HepG2 (cell line): ENCODE measurements around the gene ZNF507. TPM values are rescaled to one million over a fixed set of nuclear protein-coding genes. Genes with fewer than 3 reads are reported as not detected.

Experiments used
- CHCHD3 ChIP-seq: sonication (generic); formaldehyde crosslinking; IDR thresholded peaks from 2 replicates; pipeline ENCODE4 v1.8.0; 2022; ENCODE audit warnings: mild to moderate bottlenecking, missing genetic modification reagents, moderate library complexity
- GATAD2A ChIP-seq: IDR thresholded peaks from 2 replicates; pipeline ENCODE4 v1.6.1; 2016
- MAFK ChIP-seq, 2 experiments: IDR thresholded peaks in 1 of 2; conservative IDR thresholded peaks in 1 of 2; 2 replicates each; pipeline ENCODE4 v1.6.1; 2011; ENCODE audit warnings: improper control_type of control experiment in 2 of 2, low read length in 2 of 2
- MIXL1 ChIP-seq: IDR thresholded peaks from 2 replicates; pipeline ENCODE4 v1.6.1; 2016
- PBX2 ChIP-seq: IDR thresholded peaks from 2 replicates; pipeline ENCODE4 v1.6.1; 2016; ENCODE audit warnings: control low read depth
- PCBP1 ChIP-seq: fragments of 200-400 bp; formaldehyde crosslinking; IDR thresholded peaks from 2 replicates; pipeline ENCODE4 v1.6.1; 2017; ENCODE audit warnings: mild to moderate bottlenecking, low read depth, low read length, borderline replicate concordance
- POLR2A ChIP-seq, 2 experiments: IDR thresholded peaks; 2 replicates each; pipeline ENCODE4 v1.6.1; 2011; ENCODE audit warnings: low read depth in 2 of 2, low read length in 2 of 2, mild to moderate bottlenecking in 1 of 2, moderate library complexity in 1 of 2; ENCODE audit not compliant: insufficient read depth in 1 of 2
- RFXANK ChIP-seq: IDR thresholded peaks from 2 replicates; pipeline ENCODE4 v1.6.1; 2016
- SOX13 ChIP-seq, 3 experiments: fragments of 450-650 bp in 1 of 3; sonication (generic) in 1 of 3; formaldehyde crosslinking in 1 of 3; IDR thresholded peaks in 2 of 3; conservative IDR thresholded peaks in 1 of 3; 2 replicates each; pipeline versions ENCODE4 v1.5.0 to v1.6.1; 2016 to 2020; ENCODE audit warnings: antibody characterized with exemption in 1 of 3, mild to moderate bottlenecking in 1 of 3, missing compliant biosample characterization in 1 of 3, missing genetic modification reagents in 1 of 3, moderate library complexity in 1 of 3
- TBL1XR1 ChIP-seq: fragments of 150-350 bp; IDR thresholded peaks from 2 replicates; pipeline ENCODE4 v1.6.1; 2014; ENCODE audit warnings: borderline replicate concordance, low read length; ENCODE audit not compliant: partially characterized antibody
- TRAFD1 ChIP-seq: sonication (generic); formaldehyde crosslinking; IDR thresholded peaks from 2 replicates; pipeline ENCODE4 v1.5.1; 2020; ENCODE audit warnings: missing genetic modification reagents, mild to moderate bottlenecking, borderline replicate concordance
- ZBTB37 ChIP-seq: sonication (generic); formaldehyde crosslinking; IDR thresholded peaks from 2 replicates; pipeline ENCODE4 v1.4.0; 2020; ENCODE audit warnings: mild to moderate bottlenecking, missing genetic modification reagents
- ZFP82 ChIP-seq: sonication (generic); formaldehyde crosslinking; IDR thresholded peaks from 2 replicates; pipeline ENCODE4 v1.5.1; 2020; ENCODE audit warnings: mild to moderate bottlenecking, missing genetic modification reagents, borderline replicate concordance
- ZNF335 ChIP-seq: sonication (generic); formaldehyde crosslinking; IDR thresholded peaks from 2 replicates; pipeline ENCODE4 v1.4.0; 2020; ENCODE audit warnings: missing genetic modification reagents
- ZNF407 ChIP-seq: sonication (generic); formaldehyde crosslinking; IDR thresholded peaks from one replicate; pipeline ENCODE4 v1.5.1; 2020; ENCODE audit warnings: mild to moderate bottlenecking, missing genetic modification reagents; ENCODE audit errors: not compliant biosample characterization
- ZNF558 ChIP-seq: sonication (generic); formaldehyde crosslinking; IDR thresholded peaks from 2 replicates; pipeline ENCODE4 v1.9.0; 2022; ENCODE audit warnings: mild to moderate bottlenecking, missing genetic modification reagents, borderline replicate concordance
- ZNF562 ChIP-seq: sonication (generic); formaldehyde crosslinking; IDR thresholded peaks from 2 replicates; pipeline ENCODE4 v1.8.0; 2022; ENCODE audit warnings: missing genetic modification reagents, borderline replicate concordance
- ZNF878 ChIP-seq: sonication (generic); formaldehyde crosslinking; IDR thresholded peaks from 2 replicates; pipeline ENCODE4 v1.8.1; 2023; ENCODE audit warnings: mild to moderate bottlenecking, missing genetic modification reagents, moderate library complexity
- polyA plus RNA-seq, 8 experiments: library from polyadenylated mRNA; depleted of rRNA in 3 of 8; stranded (reverse) in 7 of 8; unstranded in 1 of 8; fragments of >200 nt; fragmentation: Illumina TruSeq in 4 of 8; extraction: Trizol in 4 of 8; gene quantifications; 2 replicates each; pipeline versions ENCODE4 v1.2.1 to v1.2.3, GENCODE V29; 2011 to 2016; ENCODE audit warnings: low read depth in 4 of 8, missing spikeins in 1 of 8, mixed read lengths in 1 of 8; ENCODE audit not compliant: insufficient read depth in 1 of 8
- total RNA-seq, 5 experiments: library from RNA; depleted of rRNA; stranded (reverse); fragments of >200 nt; fragmentation: Illumina TruSeq; extraction: Trizol; gene quantifications; 2 replicates each; pipeline ENCODE4 v1.2.3, GENCODE V29; 2016; ENCODE audit warnings: low read depth in 1 of 5

The ZNF507 gene
- total and polyA plus RNA-seq, 2 of the 13 experiments (the other 11 are each of a cell fraction or from before 2014, with no cell fraction given): 7.3 to 10.9 TPM

- peak; percentile 52 for TF ChIP-seq SOX13 (IDR thresholded peaks at IDR 0.05)
- TF ChIP-seq SOX13 (CRISPR knock-in tag; conservative IDR thresholded peaks at IDR 0.05 in 1 of 2, IDR thresholded peaks at IDR 0.05 in 1 of 2): peak in 1 of 2 experiments; percentile 97; a peak in 2 of 4 replicates
- TF ChIP-seq TBL1XR1: peak; percentile 89
- no peak for TF ChIP-seq PCBP1
- no peak for TF ChIP-seq ZNF407 (CRISPR knock-in tag)
- TF ChIP-seq ZNF878 (CRISPR knock-in tag): peak; percentile 84
- TF ChIP-seq ZFP82 (CRISPR knock-in tag): no peak
- TF ChIP-seq CHCHD3 (CRISPR knock-in tag): no peak
- no peak for TF ChIP-seq ZNF558
- no peak for TF ChIP-seq PBX2 (CRISPR knock-in tag)
- TF ChIP-seq POLR2A (IDR thresholded peaks at IDR 0.05; ENCODE audit: insufficient read depth in 1 of 2, low read depth in 2 of 2, low read length in 2 of 2): no peak
- peak; percentile 99 for TF ChIP-seq GATAD2A
- TF ChIP-seq RFXANK (CRISPR knock-in tag): 0 out of 2 replicates have a peak, but pooled peaks have one; percentile 33
- TF ChIP-seq TRAFD1 (CRISPR knock-in tag): no peak
- no peak for TF ChIP-seq ZNF562 (CRISPR knock-in tag)
- TF ChIP-seq ZNF335 (CRISPR knock-in tag): no peak
- TF ChIP-seq MAFK (conservative IDR thresholded peaks at IDR 0.05 in 1 of 2, IDR thresholded peaks at IDR 0.05 in 1 of 2; ENCODE audit: low read length in 2 of 2): no peak
- peak; percentile 78; the same call in 1 of the 2 replicates for TF ChIP-seq MIXL1
- TF ChIP-seq ZBTB37 (CRISPR knock-in tag): no peak
Measured at GRCh38 chr19:32363175-32363574, 17.8 kb downstream of the ZNF507 start (continued).
